Measurements from ENCODE around the gene FSD1L.

- TF ChIP-seq CTCF (IDR thresholded peaks at IDR 0.05) (no peak), POLR2A (IDR thresholded peaks at IDR 0.05) (no peak)
These were observed 59.4 kb downstream of the FSD1L start for GRCh38 chr9:105507096-105507790.
